A549 (cell line): Measurements from ENCODE around the gene BARX2. TPM values are rescaled to one million over a fixed set of nuclear protein-coding genes. Genes with fewer than 3 reads are reported as not detected.

Experiments
- ATAC-seq, 2 experiments: fragments of 200-7000 bp in 1 of 2; fragments of >200 bp in 1 of 2; cut with Nextera tagmentation in 1 of 2; cut with Tn5 transposase in 1 of 2; 3 replicates each; pipeline versions ENCODE4 v1.8.0 to v1.9.1; 2018 to 2020; ENCODE audit warnings: mild to moderate bottlenecking in 1 of 2, moderate library complexity in 1 of 2
- CTCF ChIA-PET: fragments of 300-600 bp; sonication (Branson Sonifier 250); formaldehyde crosslinking; extraction: SDS; loops from one replicate; lab custom pipeline; 2021; ENCODE audit warnings: antibody characterized with exemption, inconsistent platforms; lab: Yijun Ruan, JAX
- POLR2A ChIA-PET: fragments of 350-600 bp; formaldehyde crosslinking; extraction: SDS; loops from one replicate; lab custom pipeline; 2021; ENCODE audit warnings: antibody characterized with exemption, inconsistent platforms; lab: Yijun Ruan, JAX
- DNase-seq, 2 experiments: peaks; one replicate each; pipeline versions ENCODE4 v3.0.0 to v3.0.0-alpha.2; 2011 to 2016; ENCODE audit warnings: low read depth in 1 of 2, low spot score in 1 of 2
- FAIRE-seq: peaks from 2 replicates; lab custom pipeline; 2011; peaks lifted over from hg19 to GRCh38; lab: Jason Lieb, UNC
- H3K27ac ChIP-seq, 2 experiments: fragments of >200 bp; sonication (Bioruptor Twin); formaldehyde crosslinking; 3 replicates each; pipeline ENCODE4 v1.5.1; 2016 to 2017
- H3K4me1 ChIP-seq: fragments of >200 bp; sonication (Bioruptor Twin); formaldehyde crosslinking; 3 replicates; pipeline ENCODE4 v1.6.1; 2016
- H3K4me2 ChIP-seq: fragments of >200 bp; sonication (Bioruptor Twin); formaldehyde crosslinking; 3 replicates; pipeline ENCODE4 v1.6.1; 2016
- H3K4me3 ChIP-seq: fragments of >200 bp; sonication (Bioruptor Twin); formaldehyde crosslinking; 3 replicates; pipeline ENCODE4 v1.5.1; 2016
- H3K9me3 ChIP-seq: fragments of >200 bp; sonication (Bioruptor Twin); formaldehyde crosslinking; 3 replicates; pipeline ENCODE4 v1.6.1; 2016
- ATOH8 ChIP-seq: fragments of 250-450 bp; sonication (Bioruptor Pico); IDR thresholded peaks from 2 replicates; pipeline ENCODE4 v1.5.0; 2020; ENCODE audit warnings: low read depth, mild to moderate bottlenecking, moderate library complexity
- CHD4 ChIP-seq: fragments of 200-600 bp; sonication (generic); IDR thresholded peaks from 2 replicates; pipeline ENCODE4 v1.6.1; 2016; ENCODE audit warnings: antibody characterized with exemption, mild to moderate bottlenecking, borderline replicate concordance
- E2F6 ChIP-seq: IDR thresholded peaks from 2 replicates; pipeline ENCODE4 v1.6.1; 2012; ENCODE audit warnings: low read depth, borderline replicate concordance
- EHF ChIP-seq: fragments of 250-450 bp; sonication (Bioruptor Pico); IDR thresholded peaks from 2 replicates; pipeline ENCODE4 v1.5.0; 2020; ENCODE audit warnings: mild to moderate bottlenecking
- EHMT2 ChIP-seq: fragments of 200-600 bp; sonication (generic); IDR thresholded peaks from 2 replicates; pipeline ENCODE4 v1.6.1; 2016; ENCODE audit warnings: antibody characterized with exemption, low read depth, mild to moderate bottlenecking, moderate library complexity
- ELK1 ChIP-seq: fragments of 150-350 bp; IDR thresholded peaks from 2 replicates; pipeline ENCODE4 v1.6.1; 2014; ENCODE audit warnings: low read depth, mild to moderate bottlenecking, low read length
- FOSB ChIP-seq: fragments of 250-450 bp; sonication (Bioruptor Pico); IDR thresholded peaks from 2 replicates; pipeline ENCODE4 v1.5.0; 2020; ENCODE audit warnings: mild to moderate bottlenecking, moderate library complexity
- HEYL ChIP-seq: fragments of 250-450 bp; sonication (Bioruptor Pico); IDR thresholded peaks from 2 replicates; pipeline ENCODE4 v1.8.0; 2021; ENCODE audit warnings: mild to moderate bottlenecking, moderate library complexity
- HOXB13 ChIP-seq: fragments of 250-450 bp; sonication (Bioruptor Pico); IDR thresholded peaks from 2 replicates; pipeline ENCODE4 v1.5.0; 2020; ENCODE audit warnings: low read depth, mild to moderate bottlenecking, moderate library complexity
- KDM1A ChIP-seq: fragments of 200-600 bp; sonication (generic); IDR thresholded peaks from 2 replicates; pipeline ENCODE4 v1.6.1; 2016; ENCODE audit warnings: low read depth, mild to moderate bottlenecking
- MAFK ChIP-seq: fragments of 450-650 bp; IDR thresholded peaks from 2 replicates; pipeline ENCODE4 v1.6.1; 2014; ENCODE audit not compliant: partially characterized antibody
- MAX ChIP-seq: IDR thresholded peaks from 2 replicates; pipeline ENCODE4 v1.6.1; 2012
- MAZ ChIP-seq: fragments of 150-350 bp; IDR thresholded peaks from 2 replicates; pipeline ENCODE4 v1.6.1; 2014; ENCODE audit warnings: antibody characterized with exemption, low read depth, low read length, borderline replicate concordance
- MYC ChIP-seq: IDR thresholded peaks from 2 replicates; pipeline ENCODE4 v1.6.1; 2012; ENCODE audit warnings: mild to moderate bottlenecking, inconsistent platforms, low read length, improper control_type of control experiment, borderline replicate concordance
- NR3C1 ChIP-seq: fragments of >200 bp; sonication (Bioruptor Twin); formaldehyde crosslinking; IDR thresholded peaks from 3 replicates; pipeline ENCODE4 v1.6.1; 2017
- SREBF2 ChIP-seq: fragments of 450-650 bp; IDR thresholded peaks from 2 replicates; pipeline ENCODE4 v1.6.1; 2014; ENCODE audit warnings: mild to moderate bottlenecking, moderate library complexity
- TP53 ChIP-seq: fragments of 250-450 bp; sonication (Bioruptor Pico); IDR thresholded peaks from 2 replicates; pipeline ENCODE4 v1.5.0; 2021; ENCODE audit warnings: mild to moderate bottlenecking, moderate library complexity
- WGBS: methylation state at CpG from one replicate; pipeline ENCODE4 v1.1.6; 2017; ENCODE audit errors: missing lambda C conversion rate; 5-methylcytosine and 5-hydroxymethylcytosine counted together
- polyA plus RNA-seq, 4 experiments: library from polyadenylated mRNA; depleted of rRNA in 3 of 4; stranded (reverse); fragments of >200 nt; fragmentation: RNase III in 1 of 4; extraction: RNeasy Plus Mini Kit Qiagen cat#74134 plus additional on column Dnase treatment in 1 of 4; gene quantifications; 2 replicates in 3 of 4; 3 replicates in 1 of 4; pipeline ENCODE4 v1.2.3, GENCODE V29; 2011 to 2017

BARX2 gene
- polyA plus RNA-seq, 2 of the 4 experiments (the other 2 are of a cell fraction) = not detected

GRCh38 chr11:129386795-129387397 is 11.2 kb downstream of the BARX2 start:
- Histone ChIP-seq H3K4me3 (no peak overlapping the region), H3K27ac (no peak overlapping the region), H3K4me1 (no peaks in the 10 kb centered on the region), H3K9me3 (no peaks in the 10 kb centered on the region), H3K4me2 (no peak overlapping the region)
- TF ChIP-seq HEYL (CRISPR knock-in tag) (no peak), EHF (no peak), CHD4 (no peak)
- no peak for DNase-seq
- 47% methylated on average over 11 of the region's 11 CpGs for WGBS
- FAIRE-seq = no peak
- no peak for ATAC-seq
- ChIA-PET CTCF (interaction anchor here (0.7 to 2.6 kb wide), 3 partner anchors 11 to 1438 kb away, joined by 3 to 11 read pairs (median 4); partner anchors contain the start of gene BARX2), POLR2A (no interaction called here)

- no peak overlapping the region for H3K4me3 ChIP-seq
- no peaks in the 10 kb centered on the region for H3K9me3 ChIP-seq
- FAIRE-seq (no peak), DNase-seq (no peak), ATAC-seq (no peak)
- WGBS = 3% methylated on average over 1 of the region's 1 CpG
- no peak overlapping the region for H3K4me2 ChIP-seq
- H3K4me1 ChIP-seq = no peaks in the 10 kb centered on the region
- ChIA-PET CTCF (interaction anchor here (1.0 to 1.1 kb wide), 2 partner anchors 11 kb away, joined by 3 read pairs; partner anchors contain the start of gene BARX2), POLR2A (no interaction called here)
- no peak for TF ChIP-seq ATOH8
- TF ChIP-seq EHMT2 = no peak
- no peak for TF ChIP-seq ELK1
- TF ChIP-seq NR3C1 = no peak
- TF ChIP-seq E2F6 = no peak
- TF ChIP-seq FOSB (CRISPR knock-in tag) = no peak
- no peak for TF ChIP-seq HOXB13
- TF ChIP-seq, all 56 proteins: peak for 0
- no peak overlapping the region for H3K27ac ChIP-seq
Measured at GRCh38 chr11:129387434-129387833, 11.8 kb downstream of the BARX2 start.

GRCh38 chr11:129388824-129389223 is 13.2 kb downstream of the BARX2 start:
- WGBS = 2% methylated on average over 2 of the region's 2 CpGs
- ChIA-PET CTCF (interaction anchor here (1.1 kb wide), 1 partner anchor 10 kb away, joined by 3 read pairs; no protein-coding TSS in a partner anchor), POLR2A (no interaction called here)
- H3K4me2 ChIP-seq = no peak overlapping the region
- FAIRE-seq = no peak
- H3K4me1 ChIP-seq = no peaks in the 10 kb centered on the region
- no peak for TF ChIP-seq MAX
- no peak for TF ChIP-seq MAZ
- no peak for TF ChIP-seq TP53 (CRISPR knock-in tag)
- no peak for TF ChIP-seq MYC
- no peak for TF ChIP-seq KDM1A
- no peak for DNase-seq
- ATAC-seq = no peak
- no peak overlapping the region for H3K27ac ChIP-seq
- no peak overlapping the region for H3K4me3 ChIP-seq
- H3K9me3 ChIP-seq = no peaks in the 10 kb centered on the region

GRCh38 chr11:129390303-129390821 is 14.7 kb downstream of the BARX2 start:
- no peak overlapping the region for H3K4me2 ChIP-seq
- ChIA-PET CTCF (no interaction called here), POLR2A (no interaction called here)
- DNase-seq (no peak), ATAC-seq (no peak), FAIRE-seq (no peak)
- no peaks in the 10 kb centered on the region for H3K9me3 ChIP-seq
- TF ChIP-seq MAFK (peak; percentile 88), SREBF2 (no peak)
- 20% methylated on average over 4 of the region's 4 CpGs for WGBS
- no peak overlapping the region for H3K4me3 ChIP-seq
- no peak overlapping the region for H3K27ac ChIP-seq
- H3K4me1 ChIP-seq = no peaks in the 10 kb centered on the region
